K562 (cell line): ENCODE results near the gene CCDC136. TPM values are rescaled to one million over a fixed set of nuclear protein-coding genes. Genes with fewer than 3 reads are reported as not detected.

ENCODE experiments used
- BCOR ChIP-seq: fragments of 450-650 bp; IDR thresholded peaks from 2 replicates; pipeline ENCODE4 v1.6.1; 2016
- CC2D1A ChIP-seq: fragments of 450-650 bp; IDR thresholded peaks from 2 replicates; pipeline ENCODE4 v1.6.1; 2017; ENCODE audit warnings: mild to moderate bottlenecking
- HIVEP1 ChIP-seq: fragments of 250-450 bp; sonication (Bioruptor Pico); IDR thresholded peaks from 2 replicates; pipeline ENCODE4 v1.4.0; 2020; ENCODE audit warnings: mild to moderate bottlenecking
- HNRNPH1 ChIP-seq: fragments of 200-400 bp; formaldehyde crosslinking; optimal IDR thresholded peaks from 2 replicates; pipeline ENCODE3; 2017; ENCODE audit warnings: low read depth, mild to moderate bottlenecking, low read length, moderate library complexity
- JUNB ChIP-seq: fragments of 450-650 bp; formaldehyde crosslinking; conservative IDR thresholded peaks from 2 replicates; pipeline ENCODE4 v1.4.0; 2020; ENCODE audit warnings: mild to moderate bottlenecking
- NFATC3 ChIP-seq: fragments of 450-650 bp; IDR thresholded peaks from 2 replicates; pipeline ENCODE4 v1.6.1; 2017; ENCODE audit warnings: mild to moderate bottlenecking
- PTTG1 ChIP-seq: fragments of 450-650 bp; IDR thresholded peaks from 2 replicates; pipeline ENCODE4 v1.6.1; 2016; ENCODE audit warnings: low read depth, mild to moderate bottlenecking, missing genetic modification characterization, missing compliant biosample characterization
- ZNF224 ChIP-seq: sonication (generic); formaldehyde crosslinking; IDR thresholded peaks from 2 replicates; pipeline ENCODE4 v1.8.0; 2022; ENCODE audit warnings: mild to moderate bottlenecking, missing genetic modification reagents
- polyA plus RNA-seq, 8 experiments: library from polyadenylated mRNA; depleted of rRNA in 4 of 8; stranded (reverse) in 5 of 8; unstranded in 3 of 8; fragments of >200 nt; fragmentation: Nextera tagmentation in 2 of 8; fragmentation: Illumina TruSeq in 1 of 8; extraction: Ambion mirVana in 2 of 8; extraction: Trizol in 1 of 8; gene quantifications; 2 replicates each; pipeline versions ENCODE4 v1.2.1 to v1.2.3, GENCODE V29; 2011 to 2014; ENCODE audit warnings: inconsistent platforms in 1 of 8, missing spikeins in 1 of 8
- total RNA-seq, 7 experiments: library from RNA; depleted of rRNA in 6 of 7; stranded (reverse); fragments of >200 nt in 6 of 7; fragmentation: Illumina TruSeq in 2 of 7; extraction: Trizol in 2 of 7; gene quantifications; 2 replicates each; pipeline versions ENCODE4 v1.2.1 to v1.2.3, GENCODE V29; 2011 to 2021; ENCODE audit warnings: low replicate concordance in 1 of 7
- TF ChIP-seq, protein P1 (sequence below), 2 experiments: fragments of 450-650 bp in 1 of 2; sonication (generic) in 1 of 2; formaldehyde crosslinking in 1 of 2; IDR thresholded peaks in 1 of 2; conservative IDR thresholded peaks in 1 of 2; 2 replicates each; pipeline versions ENCODE4 v1.6.1 to v1.8.1; 2016 to 2023; ENCODE audit warnings: mild to moderate bottlenecking in 2 of 2, moderate library complexity in 2 of 2, inconsistent platforms in 1 of 2, missing genetic modification reagents in 1 of 2
- TF ChIP-seq, protein P2 (sequence below): sonication (generic); formaldehyde crosslinking; IDR thresholded peaks from 2 replicates; pipeline ENCODE4 v1.5.0; 2020; ENCODE audit warnings: missing genetic modification reagents
- TF ChIP-seq, protein P3 (sequence below): fragments of 250-450 bp; sonication (Bioruptor Pico); IDR thresholded peaks from 2 replicates; pipeline ENCODE4 v1.9.0; 2021; ENCODE audit warnings: mild to moderate bottlenecking
- TF ChIP-seq, protein P4 (sequence below): fragments of 250-450 bp; sonication (Bioruptor Pico); IDR thresholded peaks from 2 replicates; pipeline ENCODE4 v1.4.0; 2020; ENCODE audit warnings: mild to moderate bottlenecking, moderate library complexity, borderline replicate concordance
- TF ChIP-seq, protein P5 (sequence below): fragments of 450-650 bp; formaldehyde crosslinking; IDR thresholded peaks from 2 replicates; pipeline ENCODE4 v1.4.0; 2020; ENCODE audit warnings: mild to moderate bottlenecking, moderate library complexity
- TF ChIP-seq, protein P6 (sequence below): sonication (generic); formaldehyde crosslinking; IDR thresholded peaks from 2 replicates; pipeline ENCODE4 v1.8.1; 2022; ENCODE audit warnings: missing genetic modification reagents
- TF ChIP-seq, protein P7 (sequence below): IDR thresholded peaks from 2 replicates; pipeline ENCODE4 v1.6.1; 2011; ENCODE audit not compliant: insufficient read length; ENCODE audit errors: extremely low read depth
- TF ChIP-seq, protein P8 (sequence below), 2 experiments: IDR thresholded peaks; 2 replicates each; pipeline ENCODE4 v1.6.1; 2011; ENCODE audit warnings: borderline replicate concordance in 1 of 2, control low read depth in 1 of 2, low read depth in 1 of 2, low read length in 1 of 2, mild to moderate bottlenecking in 1 of 2, mixed read lengths in 1 of 2, moderate library complexity in 1 of 2; ENCODE audit not compliant: insufficient read depth in 1 of 2, insufficient read length in 1 of 2, poor library complexity in 1 of 2, severe bottlenecking in 1 of 2; ENCODE audit errors: extremely low read depth in 1 of 2

Gene CCDC136
- total and polyA plus RNA-seq, 9 of the 15 experiments (the other 6 are each of a cell fraction or from before 2014, with no cell fraction given), result 2.4 to 40.8 (median 26.5) TPM

DNA sequence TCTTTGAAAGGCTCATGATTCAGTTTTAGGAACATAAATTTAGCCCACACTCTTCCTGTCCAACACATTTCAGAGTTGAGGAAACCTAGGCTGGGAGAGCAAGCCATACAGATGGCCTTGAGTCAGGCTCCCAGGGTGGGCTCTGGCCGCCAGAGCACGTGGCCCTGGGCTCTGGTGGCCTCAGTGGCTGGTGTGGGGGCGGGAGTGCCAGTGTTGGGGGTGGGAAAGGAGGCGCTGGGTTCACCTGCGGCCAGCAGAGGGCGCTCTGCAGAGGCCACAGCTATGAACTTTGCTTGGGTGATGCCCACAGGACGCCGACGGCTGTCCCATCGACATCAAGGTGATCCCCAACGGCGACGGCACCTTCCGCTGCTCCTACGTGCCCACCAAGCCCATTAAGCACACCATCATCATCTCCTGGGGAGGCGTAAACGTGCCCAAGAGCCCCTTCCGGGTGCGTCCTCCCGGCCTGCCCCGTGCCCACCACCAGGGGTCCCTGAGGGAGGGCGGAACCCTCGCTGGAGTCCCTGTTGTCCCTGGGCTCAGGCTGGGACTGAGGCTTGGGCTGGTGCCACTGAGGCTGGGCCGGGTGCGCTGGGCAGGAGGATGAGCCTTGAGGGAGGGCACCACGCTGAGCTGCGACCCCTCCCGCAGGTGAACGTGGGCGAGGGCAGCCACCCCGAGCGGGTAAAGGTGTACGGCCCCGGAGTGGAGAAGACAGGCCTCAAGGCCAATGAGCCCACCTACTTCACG lies 50.3 kb downstream of the CCDC136 start (continued):
- TF ChIP-seq, protein P1, sequence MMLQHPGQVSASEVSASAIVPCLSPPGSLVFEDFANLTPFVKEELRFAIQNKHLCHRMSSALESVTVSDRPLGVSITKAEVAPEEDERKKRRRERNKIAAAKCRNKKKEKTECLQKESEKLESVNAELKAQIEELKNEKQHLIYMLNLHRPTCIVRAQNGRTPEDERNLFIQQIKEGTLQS (IDR thresholded peaks at IDR 0.05), result no peak
- TF ChIP-seq, protein P1 (CRISPR knock-in tag; conservative IDR thresholded peaks at IDR 0.05), result no peak
- TF ChIP-seq, protein P2, sequence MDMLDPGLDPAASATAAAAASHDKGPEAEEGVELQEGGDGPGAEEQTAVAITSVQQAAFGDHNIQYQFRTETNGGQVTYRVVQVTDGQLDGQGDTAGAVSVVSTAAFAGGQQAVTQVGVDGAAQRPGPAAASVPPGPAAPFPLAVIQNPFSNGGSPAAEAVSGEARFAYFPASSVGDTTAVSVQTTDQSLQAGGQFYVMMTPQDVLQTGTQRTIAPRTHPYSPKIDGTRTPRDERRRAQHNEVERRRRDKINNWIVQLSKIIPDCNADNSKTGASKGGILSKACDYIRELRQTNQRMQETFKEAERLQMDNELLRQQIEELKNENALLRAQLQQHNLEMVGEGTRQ, result peak; percentile 44
- TF ChIP-seq, protein P3, sequence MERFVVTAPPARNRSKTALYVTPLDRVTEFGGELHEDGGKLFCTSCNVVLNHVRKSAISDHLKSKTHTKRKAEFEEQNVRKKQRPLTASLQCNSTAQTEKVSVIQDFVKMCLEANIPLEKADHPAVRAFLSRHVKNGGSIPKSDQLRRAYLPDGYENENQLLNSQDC (CRISPR knock-in tag), result no peak
- TF ChIP-seq HNRNPH1 (no peak), HIVEP1 (no peak), ZNF224 (CRISPR knock-in tag) (no peak), NFATC3 (no peak), CC2D1A (no peak), JUNB (CRISPR knock-in tag) (no peak), BCOR (no peak), PTTG1 (tag) (no peak)
- TF ChIP-seq, protein P4, sequence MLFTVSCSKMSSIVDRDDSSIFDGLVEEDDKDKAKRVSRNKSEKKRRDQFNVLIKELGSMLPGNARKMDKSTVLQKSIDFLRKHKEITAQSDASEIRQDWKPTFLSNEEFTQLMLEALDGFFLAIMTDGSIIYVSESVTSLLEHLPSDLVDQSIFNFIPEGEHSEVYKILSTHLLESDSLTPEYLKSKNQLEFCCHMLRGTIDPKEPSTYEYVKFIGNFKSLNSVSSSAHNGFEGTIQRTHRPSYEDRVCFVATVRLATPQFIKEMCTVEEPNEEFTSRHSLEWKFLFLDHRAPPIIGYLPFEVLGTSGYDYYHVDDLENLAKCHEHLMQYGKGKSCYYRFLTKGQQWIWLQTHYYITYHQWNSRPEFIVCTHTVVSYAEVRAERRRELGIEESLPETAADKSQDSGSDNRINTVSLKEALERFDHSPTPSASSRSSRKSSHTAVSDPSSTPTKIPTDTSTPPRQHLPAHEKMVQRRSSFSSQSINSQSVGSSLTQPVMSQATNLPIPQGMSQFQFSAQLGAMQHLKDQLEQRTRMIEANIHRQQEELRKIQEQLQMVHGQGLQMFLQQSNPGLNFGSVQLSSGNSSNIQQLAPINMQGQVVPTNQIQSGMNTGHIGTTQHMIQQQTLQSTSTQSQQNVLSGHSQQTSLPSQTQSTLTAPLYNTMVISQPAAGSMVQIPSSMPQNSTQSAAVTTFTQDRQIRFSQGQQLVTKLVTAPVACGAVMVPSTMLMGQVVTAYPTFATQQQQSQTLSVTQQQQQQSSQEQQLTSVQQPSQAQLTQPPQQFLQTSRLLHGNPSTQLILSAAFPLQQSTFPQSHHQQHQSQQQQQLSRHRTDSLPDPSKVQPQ, result no peak
- TF ChIP-seq, protein P5, sequence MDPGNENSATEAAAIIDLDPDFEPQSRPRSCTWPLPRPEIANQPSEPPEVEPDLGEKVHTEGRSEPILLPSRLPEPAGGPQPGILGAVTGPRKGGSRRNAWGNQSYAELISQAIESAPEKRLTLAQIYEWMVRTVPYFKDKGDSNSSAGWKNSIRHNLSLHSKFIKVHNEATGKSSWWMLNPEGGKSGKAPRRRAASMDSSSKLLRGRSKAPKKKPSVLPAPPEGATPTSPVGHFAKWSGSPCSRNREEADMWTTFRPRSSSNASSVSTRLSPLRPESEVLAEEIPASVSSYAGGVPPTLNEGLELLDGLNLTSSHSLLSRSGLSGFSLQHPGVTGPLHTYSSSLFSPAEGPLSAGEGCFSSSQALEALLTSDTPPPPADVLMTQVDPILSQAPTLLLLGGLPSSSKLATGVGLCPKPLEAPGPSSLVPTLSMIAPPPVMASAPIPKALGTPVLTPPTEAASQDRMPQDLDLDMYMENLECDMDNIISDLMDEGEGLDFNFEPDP (CRISPR knock-in tag), result no peak
- TF ChIP-seq, protein P6, sequence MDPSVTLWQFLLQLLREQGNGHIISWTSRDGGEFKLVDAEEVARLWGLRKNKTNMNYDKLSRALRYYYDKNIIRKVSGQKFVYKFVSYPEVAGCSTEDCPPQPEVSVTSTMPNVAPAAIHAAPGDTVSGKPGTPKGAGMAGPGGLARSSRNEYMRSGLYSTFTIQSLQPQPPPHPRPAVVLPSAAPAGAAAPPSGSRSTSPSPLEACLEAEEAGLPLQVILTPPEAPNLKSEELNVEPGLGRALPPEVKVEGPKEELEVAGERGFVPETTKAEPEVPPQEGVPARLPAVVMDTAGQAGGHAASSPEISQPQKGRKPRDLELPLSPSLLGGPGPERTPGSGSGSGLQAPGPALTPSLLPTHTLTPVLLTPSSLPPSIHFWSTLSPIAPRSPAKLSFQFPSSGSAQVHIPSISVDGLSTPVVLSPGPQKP (CRISPR knock-in tag), result no peak
- TF ChIP-seq, protein P7, sequence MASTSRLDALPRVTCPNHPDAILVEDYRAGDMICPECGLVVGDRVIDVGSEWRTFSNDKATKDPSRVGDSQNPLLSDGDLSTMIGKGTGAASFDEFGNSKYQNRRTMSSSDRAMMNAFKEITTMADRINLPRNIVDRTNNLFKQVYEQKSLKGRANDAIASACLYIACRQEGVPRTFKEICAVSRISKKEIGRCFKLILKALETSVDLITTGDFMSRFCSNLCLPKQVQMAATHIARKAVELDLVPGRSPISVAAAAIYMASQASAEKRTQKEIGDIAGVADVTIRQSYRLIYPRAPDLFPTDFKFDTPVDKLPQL, result no peak
- TF ChIP-seq, protein P8, sequence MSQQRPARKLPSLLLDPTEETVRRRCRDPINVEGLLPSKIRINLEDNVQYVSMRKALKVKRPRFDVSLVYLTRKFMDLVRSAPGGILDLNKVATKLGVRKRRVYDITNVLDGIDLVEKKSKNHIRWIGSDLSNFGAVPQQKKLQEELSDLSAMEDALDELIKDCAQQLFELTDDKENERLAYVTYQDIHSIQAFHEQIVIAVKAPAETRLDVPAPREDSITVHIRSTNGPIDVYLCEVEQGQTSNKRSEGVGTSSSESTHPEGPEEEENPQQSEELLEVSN (IDR thresholded peaks at IDR 0.05; ENCODE audit: borderline replicate concordance in 1 of 2, extremely low read depth in 1 of 2, insufficient read depth in 1 of 2, insufficient read length in 1 of 2, low read depth in 1 of 2, low read length in 1 of 2, poor library complexity in 1 of 2, severe bottlenecking in 1 of 2), result peak in 1 of 2 experiments; percentile 30
